Measurements from ENCODE around the gene CR2.

GRCh38 chr1:207463571-207463970 lies 9.4 kb downstream of the CR2 start:
- TF ChIP-seq TCF4 (CRISPR knock-in tag; IDR thresholded peaks at IDR 0.05; ENCODE audit: borderline replicate concordance) (no peak), RARB (CRISPR knock-in tag; IDR thresholded peaks at IDR 0.05) (no peak), TSHZ2 (CRISPR knock-in tag; IDR thresholded peaks at IDR 0.05) (no peak), ISL1 (CRISPR knock-in tag; IDR thresholded peaks at IDR 0.05) (no peak), ZFP3 (CRISPR knock-in tag; IDR thresholded peaks at IDR 0.05) (no peak), POU6F1 (CRISPR knock-in tag; IDR thresholded peaks at IDR 0.05; ENCODE audit: borderline replicate concordance, low read depth) (no peak), ZNF8 (CRISPR knock-in tag; IDR thresholded peaks at IDR 0.05) (no peak), CSDC2 (CRISPR knock-in tag; IDR thresholded peaks at IDR 0.05) (no peak), CSRNP3 (CRISPR knock-in tag; IDR thresholded peaks at IDR 0.05) (no peak), ZNF565 (CRISPR knock-in tag; conservative IDR thresholded peaks at IDR 0.05; ENCODE audit: low read depth) (no peak), PATZ1 (CRISPR knock-in tag; IDR thresholded peaks at IDR 0.05; ENCODE audit: borderline replicate concordance) (no peak), SNAI2 (CRISPR knock-in tag; IDR thresholded peaks at IDR 0.05) (no peak)
